Peyer's patch (tissue), 4 donors: ENCODE measurements around the gene COL28A1. TPM values are rescaled to one million over a fixed set of nuclear protein-coding genes. Genes with fewer than 3 reads are reported as not detected.

Experiments
- DNase-seq, 3 donors: peaks; one replicate each; pipeline ENCODE4 v3.0.0-alpha.2; 2017 to 2019
- H3K27ac ChIP-seq, 4 donors: fragments of 200-600 bp; sonication (generic); one replicate each; pipeline ENCODE4 v1.5.1; 2016 to 2019
- H3K27me3 ChIP-seq, 2 donors: fragments of 200-600 bp; sonication (generic); one replicate each; pipeline ENCODE4 v1.5.1; 2019
- H3K36me3 ChIP-seq, 3 donors: fragments of 200-600 bp; sonication (generic); one replicate each; pipeline ENCODE4 v1.5.1; 2016 to 2019
- H3K4me1 ChIP-seq, 4 donors: fragments of 200-600 bp; sonication (generic); one replicate each; pipeline ENCODE4 v1.5.1; 2016 to 2019
- H3K4me3 ChIP-seq, 4 donors: fragments of 200-600 bp; sonication (generic); 1 replicate in 3 of 4; 2 replicates in 1 of 4; pipeline ENCODE4 v1.5.1; 2016 to 2019; ENCODE audit warnings: mild to moderate bottlenecking in 1 of 4
- H3K9me3 ChIP-seq, 4 donors: fragments of 200-600 bp; sonication (generic); one replicate each; pipeline ENCODE4 v1.5.1; 2016 to 2019; ENCODE audit warnings: mild to moderate bottlenecking in 1 of 4
- CTCF ChIP-seq, 6 experiments: fragments of 450-650 bp in 4 of 6; fragments of 200-600 bp in 2 of 6; sonication (generic) in 1 of 6; IDR thresholded peaks; one replicate each; pipeline ENCODE4 v1.5.1; 2017 to 2019; ENCODE audit warnings: antibody characterized with exemption in 6 of 6, mild to moderate bottlenecking in 3 of 6, moderate library complexity in 1 of 6
- POLR2A ChIP-seq, 2 donors: fragments of 450-650 bp; IDR thresholded peaks; one replicate each; pipeline ENCODE4 v1.5.1; 2017; ENCODE audit warnings: antibody characterized with exemption in 2 of 2, mild to moderate bottlenecking in 2 of 2, moderate library complexity in 2 of 2
- total RNA-seq, 4 donors: library from RNA; depleted of rRNA; stranded (reverse); fragments of >200 nt; gene quantifications; one replicate each; pipeline ENCODE4 v1.1.0, GENCODE V29; 2016

The COL28A1 gene
- total RNA-seq, 4 donors from 2014 or later: 1.4 to 5.8 (median 1.9) TPM

- Histone ChIP-seq H3K4me3 (no peak overlapping the region), H3K36me3 (no peaks in the 10 kb centered on the region), H3K27me3 (no peaks in the 10 kb centered on the region), H3K9me3 (no peaks in the 10 kb centered on the region), H3K27ac (peak overlapping the region in 2 of 4 donors; percentile 47 to 75), H3K4me1 (peaks cover 0 to 5% (median 0%) of the 10 kb centered on the region in 4 donors)
- TF ChIP-seq CTCF (IDR thresholded peaks at IDR 0.05) (no peak), POLR2A (IDR thresholded peaks at IDR 0.05) (no peak)
- peak in 2 of 3 donors; percentile 49 to 80 for DNase-seq
Measured at GRCh38 chr7:7321681-7322080, 214.0 kb downstream of the COL28A1 start.

- TF ChIP-seq CTCF (IDR thresholded peaks at IDR 0.05): no peak
- TF ChIP-seq POLR2A (IDR thresholded peaks at IDR 0.05): no peak
- no peaks in the 10 kb centered on the region for H3K9me3 ChIP-seq
- H3K4me3 ChIP-seq: no peak overlapping the region
- H3K27me3 ChIP-seq: no peaks in the 10 kb centered on the region
- peaks cover 0 to 5% (median 0%) of the 10 kb centered on the region in 4 donors for H3K4me1 ChIP-seq
- H3K36me3 ChIP-seq: no peaks in the 10 kb centered on the region
- no peak overlapping the region for H3K27ac ChIP-seq
- DNase-seq: no peak
Measured at GRCh38 chr7:7318601-7319000, 217.1 kb downstream of the COL28A1 start.

- H3K4me3 ChIP-seq: no peak overlapping the region
- H3K4me1 ChIP-seq: peaks cover 0 to 5% (median 0%) of the 10 kb centered on the region in 4 donors
- H3K27me3 ChIP-seq: no peaks in the 10 kb centered on the region
- H3K9me3 ChIP-seq: no peaks in the 10 kb centered on the region
- H3K27ac ChIP-seq: no peak overlapping the region
- no peak for TF ChIP-seq CTCF (IDR thresholded peaks at IDR 0.05)
- no peak for TF ChIP-seq POLR2A (IDR thresholded peaks at IDR 0.05)
- DNase-seq: no peak
- no peaks in the 10 kb centered on the region for H3K36me3 ChIP-seq
Measured at GRCh38 chr7:7317850-7318249, 217.8 kb downstream of the COL28A1 start.

GRCh38 chr7:7315851-7316250 is 219.8 kb downstream of the COL28A1 start:
- no peaks in the 10 kb centered on the region for H3K27me3 ChIP-seq
- no peak for TF ChIP-seq CTCF (IDR thresholded peaks at IDR 0.05)
- TF ChIP-seq POLR2A (IDR thresholded peaks at IDR 0.05): no peak
- no peaks in the 10 kb centered on the region for H3K36me3 ChIP-seq
- no peak for DNase-seq
- H3K4me1 ChIP-seq: no peaks in the 10 kb centered on the region
- no peak overlapping the region for H3K27ac ChIP-seq
- H3K4me3 ChIP-seq: no peak overlapping the region
- H3K9me3 ChIP-seq: no peaks in the 10 kb centered on the region

- H3K4me3 ChIP-seq: no peak overlapping the region
- no peaks in the 10 kb centered on the region for H3K36me3 ChIP-seq
- H3K4me1 ChIP-seq: no peaks in the 10 kb centered on the region
- no peak overlapping the region for H3K27ac ChIP-seq
- no peaks in the 10 kb centered on the region for H3K27me3 ChIP-seq
- TF ChIP-seq POLR2A (IDR thresholded peaks at IDR 0.05) (no peak), CTCF (IDR thresholded peaks at IDR 0.05) (no peak)
- no peak for DNase-seq
- H3K9me3 ChIP-seq: no peaks in the 10 kb centered on the region
Measured at GRCh38 chr7:7312323-7312722, 223.3 kb downstream of the COL28A1 start.

- DNase-seq: no peak
- no peaks in the 10 kb centered on the region for H3K4me1 ChIP-seq
- H3K27ac ChIP-seq: no peak overlapping the region
- H3K27me3 ChIP-seq: no peaks in the 10 kb centered on the region
- no peak overlapping the region for H3K4me3 ChIP-seq
- H3K36me3 ChIP-seq: no peaks in the 10 kb centered on the region
- TF ChIP-seq CTCF (IDR thresholded peaks at IDR 0.05): no peak
- TF ChIP-seq POLR2A (IDR thresholded peaks at IDR 0.05): no peak
- no peaks in the 10 kb centered on the region for H3K9me3 ChIP-seq
Measured at GRCh38 chr7:7311001-7311400, 224.7 kb downstream of the COL28A1 start.
